A549 (cell line): ENCODE data around the gene SORL1-AS1.

Source experiments
- CBX2 ChIP-seq: fragments of 200-600 bp; sonication (generic); IDR thresholded peaks from 2 replicates; pipeline ENCODE4 v1.6.1; 2016; ENCODE audit warnings: low read depth, mild to moderate bottlenecking, borderline replicate concordance
- CEBPB ChIP-seq, 2 experiments: fragments of >200 bp in 1 of 2; sonication (Bioruptor Twin) in 1 of 2; formaldehyde crosslinking in 1 of 2; IDR thresholded peaks; 2 replicates each; pipeline ENCODE4 v1.6.1; 2012 to 2016
- CHD2 ChIP-seq: fragments of 150-350 bp; IDR thresholded peaks from 2 replicates; pipeline ENCODE4 v1.6.1; 2014; ENCODE audit warnings: low read length; ENCODE audit not compliant: partially characterized antibody
- EP300 ChIP-seq, 2 experiments: fragments of >200 bp; sonication (Bioruptor Twin); formaldehyde crosslinking; IDR thresholded peaks; 2 replicates in 1 of 2; 3 replicates in 1 of 2; pipeline ENCODE4 v1.6.1; 2016 to 2017
- ESRRA ChIP-seq: fragments of 150-350 bp; IDR thresholded peaks from 2 replicates; pipeline ENCODE4 v1.6.1; 2014; ENCODE audit warnings: mild to moderate bottlenecking, low read length, borderline replicate concordance
- JUN ChIP-seq, 2 experiments: fragments of >200 bp; sonication (Bioruptor Twin); formaldehyde crosslinking; IDR thresholded peaks; 2 replicates in 1 of 2; 3 replicates in 1 of 2; pipeline ENCODE4 v1.6.1; 2016 to 2017
- POLR2A ChIP-seq: IDR thresholded peaks from 2 replicates; pipeline ENCODE4 v1.6.1; 2012; ENCODE audit warnings: mild to moderate bottlenecking, low read length
- RAD21 ChIP-seq, 2 experiments: fragments of >200 bp in 1 of 2; sonication (Bioruptor Twin) in 1 of 2; formaldehyde crosslinking in 1 of 2; IDR thresholded peaks in 1 of 2; conservative IDR thresholded peaks in 1 of 2; 2 replicates in 1 of 2; 3 replicates in 1 of 2; pipeline ENCODE4 v1.6.1; 2012 to 2018; ENCODE audit warnings: inconsistent platforms in 1 of 2
- TFCP2L1 ChIP-seq: fragments of 250-450 bp; sonication (Bioruptor Pico); IDR thresholded peaks from 2 replicates; pipeline ENCODE4 v1.5.0; 2021; ENCODE audit warnings: mild to moderate bottlenecking
- TF ChIP-seq, protein P1 (sequence below): fragments of >200 bp; sonication (Bioruptor Twin); formaldehyde crosslinking; IDR thresholded peaks from 3 replicates; pipeline ENCODE4 v1.5.1; 2016
- TF ChIP-seq, protein P2 (sequence below): fragments of 200-600 bp; sonication (generic); IDR thresholded peaks from 2 replicates; pipeline ENCODE4 v1.6.1; 2016; ENCODE audit warnings: antibody characterized with exemption, mild to moderate bottlenecking, moderate library complexity
- TF ChIP-seq, protein P3 (sequence below): IDR thresholded peaks from 2 replicates; pipeline ENCODE4 v1.6.1; 2012
- TF ChIP-seq, protein P4 (sequence below): fragments of 250-450 bp; sonication (Bioruptor Pico); IDR thresholded peaks from 2 replicates; pipeline ENCODE4 v1.5.0; 2021; ENCODE audit warnings: mild to moderate bottlenecking, moderate library complexity, borderline replicate concordance

DNA sequence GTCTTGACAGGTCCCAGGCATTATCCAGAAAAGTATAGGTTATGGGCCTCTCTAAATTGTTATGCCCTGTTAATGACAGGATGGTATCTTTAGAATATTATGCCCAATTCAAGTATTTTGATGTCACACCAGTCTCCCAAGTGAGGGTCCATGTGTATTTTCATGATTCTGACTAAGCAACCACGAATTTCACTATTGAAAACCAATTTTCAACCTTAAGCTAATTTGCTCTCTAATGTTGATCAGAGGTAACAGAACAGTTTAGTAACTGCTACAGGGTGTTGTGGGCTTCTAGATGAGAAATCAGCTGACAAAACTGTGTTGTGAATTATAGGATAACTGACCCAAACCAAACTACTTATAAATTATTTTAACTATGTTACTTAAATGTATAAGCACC, 48.0 kb upstream of the SORL1-AS1 start:
- TF ChIP-seq, protein P1, sequence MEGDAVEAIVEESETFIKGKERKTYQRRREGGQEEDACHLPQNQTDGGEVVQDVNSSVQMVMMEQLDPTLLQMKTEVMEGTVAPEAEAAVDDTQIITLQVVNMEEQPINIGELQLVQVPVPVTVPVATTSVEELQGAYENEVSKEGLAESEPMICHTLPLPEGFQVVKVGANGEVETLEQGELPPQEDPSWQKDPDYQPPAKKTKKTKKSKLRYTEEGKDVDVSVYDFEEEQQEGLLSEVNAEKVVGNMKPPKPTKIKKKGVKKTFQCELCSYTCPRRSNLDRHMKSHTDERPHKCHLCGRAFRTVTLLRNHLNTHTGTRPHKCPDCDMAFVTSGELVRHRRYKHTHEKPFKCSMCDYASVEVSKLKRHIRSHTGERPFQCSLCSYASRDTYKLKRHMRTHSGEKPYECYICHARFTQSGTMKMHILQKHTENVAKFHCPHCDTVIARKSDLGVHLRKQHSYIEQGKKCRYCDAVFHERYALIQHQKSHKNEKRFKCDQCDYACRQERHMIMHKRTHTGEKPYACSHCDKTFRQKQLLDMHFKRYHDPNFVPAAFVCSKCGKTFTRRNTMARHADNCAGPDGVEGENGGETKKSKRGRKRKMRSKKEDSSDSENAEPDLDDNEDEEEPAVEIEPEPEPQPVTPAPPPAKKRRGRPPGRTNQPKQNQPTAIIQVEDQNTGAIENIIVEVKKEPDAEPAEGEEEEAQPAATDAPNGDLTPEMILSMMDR: no peak
- TF ChIP-seq CBX2: no peak
- no peak for TF ChIP-seq CEBPB (IDR thresholded peaks at IDR 0.05)
- TF ChIP-seq ESRRA: no peak
- no peak for TF ChIP-seq RAD21 (conservative IDR thresholded peaks at IDR 0.05 in 1 of 2, IDR thresholded peaks at IDR 0.05 in 1 of 2)
- TF ChIP-seq, protein P2, sequence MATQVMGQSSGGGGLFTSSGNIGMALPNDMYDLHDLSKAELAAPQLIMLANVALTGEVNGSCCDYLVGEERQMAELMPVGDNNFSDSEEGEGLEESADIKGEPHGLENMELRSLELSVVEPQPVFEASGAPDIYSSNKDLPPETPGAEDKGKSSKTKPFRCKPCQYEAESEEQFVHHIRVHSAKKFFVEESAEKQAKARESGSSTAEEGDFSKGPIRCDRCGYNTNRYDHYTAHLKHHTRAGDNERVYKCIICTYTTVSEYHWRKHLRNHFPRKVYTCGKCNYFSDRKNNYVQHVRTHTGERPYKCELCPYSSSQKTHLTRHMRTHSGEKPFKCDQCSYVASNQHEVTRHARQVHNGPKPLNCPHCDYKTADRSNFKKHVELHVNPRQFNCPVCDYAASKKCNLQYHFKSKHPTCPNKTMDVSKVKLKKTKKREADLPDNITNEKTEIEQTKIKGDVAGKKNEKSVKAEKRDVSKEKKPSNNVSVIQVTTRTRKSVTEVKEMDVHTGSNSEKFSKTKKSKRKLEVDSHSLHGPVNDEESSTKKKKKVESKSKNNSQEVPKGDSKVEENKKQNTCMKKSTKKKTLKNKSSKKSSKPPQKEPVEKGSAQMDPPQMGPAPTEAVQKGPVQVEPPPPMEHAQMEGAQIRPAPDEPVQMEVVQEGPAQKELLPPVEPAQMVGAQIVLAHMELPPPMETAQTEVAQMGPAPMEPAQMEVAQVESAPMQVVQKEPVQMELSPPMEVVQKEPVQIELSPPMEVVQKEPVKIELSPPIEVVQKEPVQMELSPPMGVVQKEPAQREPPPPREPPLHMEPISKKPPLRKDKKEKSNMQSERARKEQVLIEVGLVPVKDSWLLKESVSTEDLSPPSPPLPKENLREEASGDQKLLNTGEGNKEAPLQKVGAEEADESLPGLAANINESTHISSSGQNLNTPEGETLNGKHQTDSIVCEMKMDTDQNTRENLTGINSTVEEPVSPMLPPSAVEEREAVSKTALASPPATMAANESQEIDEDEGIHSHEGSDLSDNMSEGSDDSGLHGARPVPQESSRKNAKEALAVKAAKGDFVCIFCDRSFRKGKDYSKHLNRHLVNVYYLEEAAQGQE: no peak
- TF ChIP-seq, protein P3, sequence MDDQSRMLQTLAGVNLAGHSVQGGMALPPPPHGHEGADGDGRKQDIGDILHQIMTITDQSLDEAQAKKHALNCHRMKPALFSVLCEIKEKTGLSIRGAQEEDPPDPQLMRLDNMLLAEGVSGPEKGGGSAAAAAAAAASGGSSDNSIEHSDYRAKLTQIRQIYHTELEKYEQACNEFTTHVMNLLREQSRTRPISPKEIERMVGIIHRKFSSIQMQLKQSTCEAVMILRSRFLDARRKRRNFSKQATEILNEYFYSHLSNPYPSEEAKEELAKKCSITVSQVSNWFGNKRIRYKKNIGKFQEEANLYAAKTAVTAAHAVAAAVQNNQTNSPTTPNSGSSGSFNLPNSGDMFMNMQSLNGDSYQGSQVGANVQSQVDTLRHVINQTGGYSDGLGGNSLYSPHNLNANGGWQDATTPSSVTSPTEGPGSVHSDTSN: no peak
- no peak for TF ChIP-seq POLR2A
- no peak for TF ChIP-seq JUN (IDR thresholded peaks at IDR 0.05)
- no peak for TF ChIP-seq CHD2
- TF ChIP-seq EP300 (IDR thresholded peaks at IDR 0.05): no peak
- TF ChIP-seq, protein P4, sequence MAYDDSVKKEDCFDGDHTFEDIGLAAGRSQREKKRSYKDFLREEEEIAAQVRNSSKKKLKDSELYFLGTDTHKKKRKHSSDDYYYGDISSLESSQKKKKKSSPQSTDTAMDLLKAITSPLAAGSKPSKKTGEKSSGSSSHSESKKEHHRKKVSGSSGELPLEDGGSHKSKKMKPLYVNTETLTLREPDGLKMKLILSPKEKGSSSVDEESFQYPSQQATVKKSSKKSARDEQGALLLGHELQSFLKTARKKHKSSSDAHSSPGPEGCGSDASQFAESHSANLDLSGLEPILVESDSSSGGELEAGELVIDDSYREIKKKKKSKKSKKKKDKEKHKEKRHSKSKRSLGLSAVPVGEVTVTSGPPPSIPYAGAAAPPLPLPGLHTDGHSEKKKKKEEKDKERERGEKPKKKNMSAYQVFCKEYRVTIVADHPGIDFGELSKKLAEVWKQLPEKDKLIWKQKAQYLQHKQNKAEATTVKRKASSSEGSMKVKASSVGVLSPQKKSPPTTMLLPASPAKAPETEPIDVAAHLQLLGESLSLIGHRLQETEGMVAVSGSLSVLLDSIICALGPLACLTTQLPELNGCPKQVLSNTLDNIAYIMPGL: no peak
- no peak for TF ChIP-seq TFCP2L1 (CRISPR knock-in tag)
